WTC11 (cell line): Measurements from ENCODE around the gene ZSWIM6. TPM values are rescaled to one million over a fixed set of nuclear protein-coding genes. Genes with fewer than 3 reads are reported as not detected.

Experiments used
- ATAC-seq: fragments of 200-7000 bp; cut with Tn5 transposase; 2 replicates; pipeline ENCODE4 v1.10.0; 2021; ENCODE audit warnings: mild to moderate bottlenecking, moderate library complexity
- CTCF ChIA-PET: fragments of 300-600 bp; sonication (Branson Sonifier 250); formaldehyde crosslinking; loops from one replicate; lab custom pipeline; 2021; ENCODE audit warnings: antibody characterized with exemption; lab: Charles Lee
- POLR2A ChIA-PET: fragments of 350-600 bp; sonication (Branson Sonifier 250); formaldehyde crosslinking; loops from one replicate; lab custom pipeline; 2021; ENCODE audit warnings: antibody characterized with exemption; lab: Charles Lee
- DNase-seq: peaks from one replicate; pipeline ENCODE4 v3.0.0; 2021; ENCODE audit warnings: low spot score
- H3K27ac Mint-ChIP-seq: 2 replicates; pipeline ENCODE4 v1.8.0; 2021; ENCODE audit warnings: mixed read lengths
- H3K27me3 Mint-ChIP-seq: 2 replicates; pipeline ENCODE4 v1.8.0; 2021; ENCODE audit warnings: low read depth, mild to moderate bottlenecking, moderate library complexity, mixed read lengths
- H3K36me3 Mint-ChIP-seq: 2 replicates; pipeline ENCODE4 v1.8.0; 2021; ENCODE audit warnings: mixed read lengths
- H3K4me1 Mint-ChIP-seq: 2 replicates; pipeline ENCODE4 v1.8.0; 2022; ENCODE audit warnings: mixed read lengths
- H3K4me3 Mint-ChIP-seq: 2 replicates; pipeline ENCODE4 v1.8.0; 2021; ENCODE audit warnings: mild to moderate bottlenecking, moderate library complexity, mixed read lengths
- H3K9me3 Mint-ChIP-seq: 2 replicates; pipeline ENCODE4 v1.8.0; 2021; ENCODE audit warnings: mixed read lengths
- ATF1 ChIP-seq: sonication (generic); formaldehyde crosslinking; IDR thresholded peaks from 2 replicates; pipeline ENCODE4 v1.8.1; 2023; ENCODE audit warnings: mild to moderate bottlenecking, moderate library complexity, missing genetic modification reagents
- CBFB ChIP-seq: sonication (generic); formaldehyde crosslinking; IDR thresholded peaks from 2 replicates; pipeline ENCODE4 v1.8.1; 2022; ENCODE audit warnings: mild to moderate bottlenecking, low read depth, missing genetic modification reagents
- ESRRA ChIP-seq: sonication (generic); formaldehyde crosslinking; IDR thresholded peaks from 2 replicates; pipeline ENCODE4 v1.8.1; 2022; ENCODE audit warnings: mild to moderate bottlenecking, missing genetic modification reagents, borderline replicate concordance
- FOXP1 ChIP-seq: sonication (generic); formaldehyde crosslinking; IDR thresholded peaks from 2 replicates; pipeline ENCODE4 v1.8.0; 2022; ENCODE audit warnings: missing genetic modification reagents, mild to moderate bottlenecking, moderate library complexity, borderline replicate concordance
- JAZF1 ChIP-seq: fragments of 250-450 bp; sonication (Bioruptor Pico); IDR thresholded peaks from 2 replicates; pipeline ENCODE4 v1.9.0; 2021; ENCODE audit warnings: moderate library complexity, mild to moderate bottlenecking, inconsistent platforms
- MYBL2 ChIP-seq: sonication (generic); formaldehyde crosslinking; IDR thresholded peaks from 2 replicates; pipeline ENCODE4 v1.8.1; 2023; ENCODE audit warnings: mild to moderate bottlenecking, moderate library complexity, missing genetic modification reagents
- OVOL2 ChIP-seq: fragments of 250-450 bp; sonication (Bioruptor Pico); IDR thresholded peaks from 2 replicates; pipeline ENCODE4 v1.9.0; 2021; ENCODE audit warnings: mild to moderate bottlenecking, borderline replicate concordance
- SMAD3 ChIP-seq: sonication (generic); formaldehyde crosslinking; IDR thresholded peaks from 2 replicates; pipeline ENCODE4 v1.8.0; 2022; ENCODE audit warnings: missing genetic modification reagents, mild to moderate bottlenecking, borderline replicate concordance
- TCF7 ChIP-seq: sonication (generic); formaldehyde crosslinking; IDR thresholded peaks from 2 replicates; pipeline ENCODE4 v1.8.0; 2022; ENCODE audit warnings: mild to moderate bottlenecking, low read depth, missing genetic modification reagents, moderate library complexity
- TEAD1 ChIP-seq: sonication (generic); formaldehyde crosslinking; IDR thresholded peaks from 2 replicates; pipeline ENCODE4 v1.8.0; 2022; ENCODE audit warnings: mild to moderate bottlenecking, missing genetic modification reagents
- TP53 ChIP-seq: sonication (generic); formaldehyde crosslinking; IDR thresholded peaks from 2 replicates; pipeline ENCODE4 v1.8.1; 2023; ENCODE audit warnings: mild to moderate bottlenecking, missing genetic modification reagents
- ZNF317 ChIP-seq: sonication (generic); formaldehyde crosslinking; IDR thresholded peaks from 2 replicates; pipeline ENCODE4 v1.8.1; 2023; ENCODE audit warnings: low read depth, mild to moderate bottlenecking, moderate library complexity, missing genetic modification reagents, borderline replicate concordance
- total RNA-seq: library from RNA; stranded (reverse); gene quantifications from 3 replicates; pipeline ENCODE4 v1.2.3, GENCODE V29; 2021
- TF ChIP-seq, protein P1 (sequence below): sonication (generic); formaldehyde crosslinking; IDR thresholded peaks from 2 replicates; pipeline ENCODE4 v1.8.0; 2023; ENCODE audit warnings: mild to moderate bottlenecking, missing genetic modification reagents
- TF ChIP-seq, protein P2 (sequence below): fragments of 250-450 bp; sonication (Bioruptor Pico); IDR thresholded peaks from 2 replicates; pipeline ENCODE4 v1.9.0; 2021; ENCODE audit warnings: mild to moderate bottlenecking
- TF ChIP-seq, protein P3 (sequence below): sonication (generic); formaldehyde crosslinking; conservative IDR thresholded peaks from 2 replicates; pipeline ENCODE4 v1.8.1; 2022; ENCODE audit warnings: mild to moderate bottlenecking, missing genetic modification reagents
- TF ChIP-seq, protein P4 (sequence below): sonication (generic); formaldehyde crosslinking; IDR thresholded peaks from 2 replicates; pipeline ENCODE4 v1.8.0; 2022; ENCODE audit warnings: mild to moderate bottlenecking, missing genetic modification reagents
- TF ChIP-seq, protein P5 (sequence below): fragments of 250-450 bp; sonication (Bioruptor Pico); IDR thresholded peaks from 2 replicates; pipeline ENCODE4 v2.1.2; 2022; ENCODE audit warnings: mild to moderate bottlenecking, moderate library complexity
- TF ChIP-seq, protein P6 (sequence below): fragments of 250-450 bp; sonication (Bioruptor Pico); IDR thresholded peaks from 2 replicates; pipeline ENCODE4 v1.8.0; 2021; ENCODE audit warnings: mild to moderate bottlenecking
- TF ChIP-seq, protein P7 (sequence below): sonication (generic); formaldehyde crosslinking; IDR thresholded peaks from 2 replicates; pipeline ENCODE4 v1.8.1; 2023; ENCODE audit warnings: mild to moderate bottlenecking, missing genetic modification reagents, moderate library complexity
- TF ChIP-seq, protein P8 (sequence below): sonication (generic); formaldehyde crosslinking; IDR thresholded peaks from 2 replicates; pipeline ENCODE4 v1.8.0; 2022; ENCODE audit warnings: missing genetic modification reagents

ZSWIM6 gene
- total RNA-seq, 1 experiment from 2014 or later = 12.5 TPM

DNA sequence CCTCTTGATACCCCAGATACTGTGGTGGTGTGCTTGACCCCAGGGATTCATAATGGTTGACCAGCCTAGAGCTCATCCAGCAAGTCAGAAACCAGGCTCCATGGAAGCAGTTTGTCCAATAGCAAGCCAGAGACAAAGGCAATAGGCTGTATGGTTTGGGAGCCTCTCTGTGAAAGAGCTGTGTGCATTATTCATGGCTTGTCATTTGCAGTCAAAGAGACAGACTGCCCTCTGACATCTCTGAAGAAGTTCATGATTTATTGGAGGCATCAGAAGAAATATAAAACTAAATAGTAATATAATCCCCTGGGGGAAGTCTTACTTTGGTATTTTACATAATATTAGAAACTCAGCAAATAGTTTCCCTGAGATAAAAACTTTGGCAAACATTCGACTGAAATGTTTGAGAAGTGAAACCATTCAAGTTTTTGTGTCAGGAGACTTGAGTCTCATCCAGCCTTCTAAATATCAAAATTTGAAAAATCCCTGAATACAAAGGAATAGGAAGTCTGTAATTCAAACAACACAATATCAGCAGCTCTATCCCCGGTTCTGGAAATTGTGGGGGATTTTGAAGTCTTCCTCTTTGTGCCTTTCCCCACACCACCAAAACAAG lies 250.3 kb downstream of the ZSWIM6 start:
- Mint-ChIP-seq H3K27ac (no peak overlapping the region), H3K9me3 (peaks cover 4% of the 10 kb centered on the region), H3K27me3 (no peaks in the 10 kb centered on the region; the same call in 1 of the 2 replicates), H3K4me3 (no peak overlapping the region), H3K36me3 (no peaks in the 10 kb centered on the region), H3K4me1 (no peaks in the 10 kb centered on the region)
- ChIA-PET POLR2A (no interaction called here), CTCF (interaction anchor here (1.2 kb wide), 1 partner anchor 76 kb away, joined by 4 read pairs; no protein-coding TSS in a partner anchor)
- DNase-seq (no peak), ATAC-seq (no peak)
- TF ChIP-seq CBFB (CRISPR knock-in tag) (no peak), MYBL2 (CRISPR knock-in tag) (no peak), TCF7 (CRISPR knock-in tag) (no peak), TP53 (CRISPR knock-in tag) (no peak), FOXP1 (CRISPR knock-in tag) (no peak), ESRRA (CRISPR knock-in tag) (no peak), ZNF317 (no peak), TEAD1 (CRISPR knock-in tag) (no peak), OVOL2 (CRISPR knock-in tag) (no peak), ATF1 (CRISPR knock-in tag) (no peak), SMAD3 (no peak), JAZF1 (CRISPR knock-in tag) (no peak)
- TF ChIP-seq, protein P1, sequence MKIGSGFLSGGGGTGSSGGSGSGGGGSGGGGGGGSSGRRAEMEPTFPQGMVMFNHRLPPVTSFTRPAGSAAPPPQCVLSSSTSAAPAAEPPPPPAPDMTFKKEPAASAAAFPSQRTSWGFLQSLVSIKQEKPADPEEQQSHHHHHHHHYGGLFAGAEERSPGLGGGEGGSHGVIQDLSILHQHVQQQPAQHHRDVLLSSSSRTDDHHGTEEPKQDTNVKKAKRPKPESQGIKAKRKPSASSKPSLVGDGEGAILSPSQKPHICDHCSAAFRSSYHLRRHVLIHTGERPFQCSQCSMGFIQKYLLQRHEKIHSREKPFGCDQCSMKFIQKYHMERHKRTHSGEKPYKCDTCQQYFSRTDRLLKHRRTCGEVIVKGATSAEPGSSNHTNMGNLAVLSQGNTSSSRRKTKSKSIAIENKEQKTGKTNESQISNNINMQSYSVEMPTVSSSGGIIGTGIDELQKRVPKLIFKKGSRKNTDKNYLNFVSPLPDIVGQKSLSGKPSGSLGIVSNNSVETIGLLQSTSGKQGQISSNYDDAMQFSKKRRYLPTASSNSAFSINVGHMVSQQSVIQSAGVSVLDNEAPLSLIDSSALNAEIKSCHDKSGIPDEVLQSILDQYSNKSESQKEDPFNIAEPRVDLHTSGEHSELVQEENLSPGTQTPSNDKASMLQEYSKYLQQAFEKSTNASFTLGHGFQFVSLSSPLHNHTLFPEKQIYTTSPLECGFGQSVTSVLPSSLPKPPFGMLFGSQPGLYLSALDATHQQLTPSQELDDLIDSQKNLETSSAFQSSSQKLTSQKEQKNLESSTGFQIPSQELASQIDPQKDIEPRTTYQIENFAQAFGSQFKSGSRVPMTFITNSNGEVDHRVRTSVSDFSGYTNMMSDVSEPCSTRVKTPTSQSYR = no peak
- TF ChIP-seq, protein P2, sequence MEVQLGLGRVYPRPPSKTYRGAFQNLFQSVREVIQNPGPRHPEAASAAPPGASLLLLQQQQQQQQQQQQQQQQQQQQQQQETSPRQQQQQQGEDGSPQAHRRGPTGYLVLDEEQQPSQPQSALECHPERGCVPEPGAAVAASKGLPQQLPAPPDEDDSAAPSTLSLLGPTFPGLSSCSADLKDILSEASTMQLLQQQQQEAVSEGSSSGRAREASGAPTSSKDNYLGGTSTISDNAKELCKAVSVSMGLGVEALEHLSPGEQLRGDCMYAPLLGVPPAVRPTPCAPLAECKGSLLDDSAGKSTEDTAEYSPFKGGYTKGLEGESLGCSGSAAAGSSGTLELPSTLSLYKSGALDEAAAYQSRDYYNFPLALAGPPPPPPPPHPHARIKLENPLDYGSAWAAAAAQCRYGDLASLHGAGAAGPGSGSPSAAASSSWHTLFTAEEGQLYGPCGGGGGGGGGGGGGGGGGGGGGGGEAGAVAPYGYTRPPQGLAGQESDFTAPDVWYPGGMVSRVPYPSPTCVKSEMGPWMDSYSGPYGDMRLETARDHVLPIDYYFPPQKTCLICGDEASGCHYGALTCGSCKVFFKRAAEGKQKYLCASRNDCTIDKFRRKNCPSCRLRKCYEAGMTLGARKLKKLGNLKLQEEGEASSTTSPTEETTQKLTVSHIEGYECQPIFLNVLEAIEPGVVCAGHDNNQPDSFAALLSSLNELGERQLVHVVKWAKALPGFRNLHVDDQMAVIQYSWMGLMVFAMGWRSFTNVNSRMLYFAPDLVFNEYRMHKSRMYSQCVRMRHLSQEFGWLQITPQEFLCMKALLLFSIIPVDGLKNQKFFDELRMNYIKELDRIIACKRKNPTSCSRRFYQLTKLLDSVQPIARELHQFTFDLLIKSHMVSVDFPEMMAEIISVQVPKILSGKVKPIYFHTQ (CRISPR knock-in tag) = no peak
- TF ChIP-seq, protein P3, sequence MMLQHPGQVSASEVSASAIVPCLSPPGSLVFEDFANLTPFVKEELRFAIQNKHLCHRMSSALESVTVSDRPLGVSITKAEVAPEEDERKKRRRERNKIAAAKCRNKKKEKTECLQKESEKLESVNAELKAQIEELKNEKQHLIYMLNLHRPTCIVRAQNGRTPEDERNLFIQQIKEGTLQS = no peak
- TF ChIP-seq, protein P4, sequence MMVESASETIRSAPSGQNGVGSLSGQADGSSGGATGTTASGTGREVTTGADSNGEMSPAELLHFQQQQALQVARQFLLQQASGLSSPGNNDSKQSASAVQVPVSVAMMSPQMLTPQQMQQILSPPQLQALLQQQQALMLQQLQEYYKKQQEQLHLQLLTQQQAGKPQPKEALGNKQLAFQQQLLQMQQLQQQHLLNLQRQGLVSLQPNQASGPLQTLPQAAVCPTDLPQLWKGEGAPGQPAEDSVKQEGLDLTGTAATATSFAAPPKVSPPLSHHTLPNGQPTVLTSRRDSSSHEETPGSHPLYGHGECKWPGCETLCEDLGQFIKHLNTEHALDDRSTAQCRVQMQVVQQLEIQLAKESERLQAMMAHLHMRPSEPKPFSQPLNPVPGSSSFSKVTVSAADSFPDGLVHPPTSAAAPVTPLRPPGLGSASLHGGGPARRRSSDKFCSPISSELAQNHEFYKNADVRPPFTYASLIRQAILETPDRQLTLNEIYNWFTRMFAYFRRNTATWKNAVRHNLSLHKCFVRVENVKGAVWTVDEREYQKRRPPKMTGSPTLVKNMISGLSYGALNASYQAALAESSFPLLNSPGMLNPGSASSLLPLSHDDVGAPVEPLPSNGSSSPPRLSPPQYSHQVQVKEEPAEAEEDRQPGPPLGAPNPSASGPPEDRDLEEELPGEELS (CRISPR knock-in tag) = no peak
- TF ChIP-seq, protein P5, sequence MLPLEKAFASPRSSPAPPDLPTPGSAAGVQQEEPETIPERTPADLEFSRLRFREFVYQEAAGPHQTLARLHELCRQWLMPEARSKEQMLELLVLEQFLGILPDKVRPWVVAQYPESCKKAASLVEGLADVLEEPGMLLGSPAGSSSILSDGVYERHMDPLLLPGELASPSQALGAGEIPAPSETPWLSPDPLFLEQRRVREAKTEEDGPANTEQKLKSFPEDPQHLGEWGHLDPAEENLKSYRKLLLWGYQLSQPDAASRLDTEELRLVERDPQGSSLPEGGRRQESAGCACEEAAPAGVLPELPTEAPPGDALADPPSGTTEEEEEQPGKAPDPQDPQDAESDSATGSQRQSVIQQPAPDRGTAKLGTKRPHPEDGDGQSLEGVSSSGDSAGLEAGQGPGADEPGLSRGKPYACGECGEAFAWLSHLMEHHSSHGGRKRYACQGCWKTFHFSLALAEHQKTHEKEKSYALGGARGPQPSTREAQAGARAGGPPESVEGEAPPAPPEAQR = no peak
- TF ChIP-seq, protein P6, sequence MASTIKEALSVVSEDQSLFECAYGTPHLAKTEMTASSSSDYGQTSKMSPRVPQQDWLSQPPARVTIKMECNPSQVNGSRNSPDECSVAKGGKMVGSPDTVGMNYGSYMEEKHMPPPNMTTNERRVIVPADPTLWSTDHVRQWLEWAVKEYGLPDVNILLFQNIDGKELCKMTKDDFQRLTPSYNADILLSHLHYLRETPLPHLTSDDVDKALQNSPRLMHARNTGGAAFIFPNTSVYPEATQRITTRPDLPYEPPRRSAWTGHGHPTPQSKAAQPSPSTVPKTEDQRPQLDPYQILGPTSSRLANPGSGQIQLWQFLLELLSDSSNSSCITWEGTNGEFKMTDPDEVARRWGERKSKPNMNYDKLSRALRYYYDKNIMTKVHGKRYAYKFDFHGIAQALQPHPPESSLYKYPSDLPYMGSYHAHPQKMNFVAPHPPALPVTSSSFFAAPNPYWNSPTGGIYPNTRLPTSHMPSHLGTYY (CRISPR knock-in tag) = no peak
- TF ChIP-seq, protein P7, sequence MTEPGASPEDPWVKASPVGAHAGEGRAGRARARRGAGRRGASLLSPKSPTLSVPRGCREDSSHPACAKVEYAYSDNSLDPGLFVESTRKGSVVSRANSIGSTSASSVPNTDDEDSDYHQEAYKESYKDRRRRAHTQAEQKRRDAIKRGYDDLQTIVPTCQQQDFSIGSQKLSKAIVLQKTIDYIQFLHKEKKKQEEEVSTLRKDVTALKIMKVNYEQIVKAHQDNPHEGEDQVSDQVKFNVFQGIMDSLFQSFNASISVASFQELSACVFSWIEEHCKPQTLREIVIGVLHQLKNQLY = no peak
- TF ChIP-seq, protein P8, sequence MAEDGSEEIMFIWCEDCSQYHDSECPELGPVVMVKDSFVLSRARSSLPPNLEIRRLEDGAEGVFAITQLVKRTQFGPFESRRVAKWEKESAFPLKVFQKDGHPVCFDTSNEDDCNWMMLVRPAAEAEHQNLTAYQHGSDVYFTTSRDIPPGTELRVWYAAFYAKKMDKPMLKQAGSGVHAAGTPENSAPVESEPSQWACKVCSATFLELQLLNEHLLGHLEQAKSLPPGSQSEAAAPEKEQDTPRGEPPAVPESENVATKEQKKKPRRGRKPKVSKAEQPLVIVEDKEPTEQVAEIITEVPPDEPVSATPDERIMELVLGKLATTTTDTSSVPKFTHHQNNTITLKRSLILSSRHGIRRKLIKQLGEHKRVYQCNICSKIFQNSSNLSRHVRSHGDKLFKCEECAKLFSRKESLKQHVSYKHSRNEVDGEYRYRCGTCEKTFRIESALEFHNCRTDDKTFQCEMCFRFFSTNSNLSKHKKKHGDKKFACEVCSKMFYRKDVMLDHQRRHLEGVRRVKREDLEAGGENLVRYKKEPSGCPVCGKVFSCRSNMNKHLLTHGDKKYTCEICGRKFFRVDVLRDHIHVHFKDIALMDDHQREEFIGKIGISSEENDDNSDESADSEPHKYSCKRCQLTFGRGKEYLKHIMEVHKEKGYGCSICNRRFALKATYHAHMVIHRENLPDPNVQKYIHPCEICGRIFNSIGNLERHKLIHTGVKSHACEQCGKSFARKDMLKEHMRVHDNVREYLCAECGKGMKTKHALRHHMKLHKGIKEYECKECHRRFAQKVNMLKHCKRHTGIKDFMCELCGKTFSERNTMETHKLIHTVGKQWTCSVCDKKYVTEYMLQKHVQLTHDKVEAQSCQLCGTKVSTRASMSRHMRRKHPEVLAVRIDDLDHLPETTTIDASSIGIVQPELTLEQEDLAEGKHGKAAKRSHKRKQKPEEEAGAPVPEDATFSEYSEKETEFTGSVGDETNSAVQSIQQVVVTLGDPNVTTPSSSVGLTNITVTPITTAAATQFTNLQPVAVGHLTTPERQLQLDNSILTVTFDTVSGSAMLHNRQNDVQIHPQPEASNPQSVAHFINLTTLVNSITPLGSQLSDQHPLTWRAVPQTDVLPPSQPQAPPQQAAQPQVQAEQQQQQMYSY = no peak
